Glomerular visceral epithelial cell (primary cell): Measurements from ENCODE around the gene RSPRY1.
A peak's percentile ranks its signal among the peaks of the same experiment; 100 is the strongest.
"Not testable (repeated sequence)": the region's sequence is repeated elsewhere in the genome, so short reads cannot be mapped to it uniquely, and the experiment has no call there.

ENCODE experiments used
- DNase-seq: peaks from one replicate; pipeline ENCODE4 v3.0.0-alpha.2; 2016; ENCODE audit errors: extremely low spot score

Gene RSPRY1

DNA sequence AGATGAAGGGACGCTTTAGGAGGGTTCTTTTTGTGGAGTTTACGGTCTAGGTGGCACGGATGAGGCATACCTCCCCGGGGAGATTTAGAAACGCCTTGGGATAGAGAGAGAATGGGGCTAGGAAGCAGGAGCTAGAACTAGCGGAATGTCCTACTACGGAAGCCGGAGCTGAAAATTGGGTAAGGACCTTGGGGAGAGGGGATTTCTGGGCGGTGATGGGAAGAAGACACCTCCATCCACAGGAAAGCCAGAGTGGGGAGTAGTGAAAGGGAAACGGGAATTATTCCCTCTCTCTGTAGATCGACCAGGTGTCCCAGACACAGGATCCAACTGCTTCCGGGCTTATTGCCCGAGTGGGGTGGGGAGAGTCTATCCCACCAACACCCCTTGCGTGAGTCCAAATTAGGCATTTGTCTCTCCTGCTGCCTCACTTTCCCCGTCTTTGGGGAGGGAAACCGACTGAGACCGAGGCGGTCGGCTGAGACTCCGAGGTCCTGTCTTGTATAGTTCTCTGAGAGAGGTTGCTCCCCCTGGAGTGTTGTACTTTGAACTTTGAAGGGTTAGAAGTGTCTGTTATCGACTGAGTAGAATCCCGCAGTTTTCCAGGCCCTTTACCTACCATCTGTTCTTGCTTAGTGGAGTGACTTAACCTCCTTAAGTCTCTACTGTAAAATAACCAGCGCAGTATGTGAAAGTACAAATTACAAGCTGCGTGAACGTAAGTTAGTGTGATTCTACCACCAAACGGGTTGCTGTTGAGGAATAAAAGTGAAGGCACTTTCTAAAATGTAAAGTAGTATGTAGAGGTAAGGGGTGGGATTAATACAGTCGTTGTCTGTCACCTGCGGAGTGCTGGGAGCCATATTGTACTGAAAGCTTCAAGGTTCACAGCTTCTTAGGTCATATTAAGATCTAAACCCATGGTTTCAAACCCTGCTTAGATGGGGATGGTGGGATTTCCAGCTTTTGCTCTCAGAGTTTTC is 1.0 kb downstream of the RSPRY1 start:
- peak; percentile 28 for DNase-seq

- DNase-seq: not testable (repeated sequence)
Observed at GRCh38 chr16:57187902-57188710, 2.0 kb downstream of the RSPRY1 start.

GRCh38 chr16:57188711-57189002 is 2.5 kb downstream of the RSPRY1 start:
- no peak for DNase-seq

DNA sequence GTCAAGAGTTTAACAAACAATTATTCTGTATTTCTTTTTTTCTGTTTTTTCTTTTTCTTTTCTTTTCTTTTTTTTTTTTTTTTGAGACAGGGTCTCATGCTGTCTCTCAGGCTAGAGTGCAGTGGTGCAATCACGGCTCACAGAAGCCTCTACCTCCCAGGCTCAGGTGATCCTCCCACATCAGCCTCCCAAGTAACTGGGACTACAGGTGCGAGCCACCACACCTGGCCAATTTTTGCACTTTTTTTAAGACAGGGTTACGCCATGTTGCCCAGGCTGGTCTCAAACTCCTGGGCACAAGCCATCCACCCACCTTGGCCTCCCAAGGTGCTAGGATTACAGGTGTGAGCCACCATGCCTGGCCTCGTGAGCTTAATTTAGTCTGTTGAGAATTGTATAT is 3.4 kb downstream of the RSPRY1 start:
- DNase-seq: not testable (repeated sequence)

DNA sequence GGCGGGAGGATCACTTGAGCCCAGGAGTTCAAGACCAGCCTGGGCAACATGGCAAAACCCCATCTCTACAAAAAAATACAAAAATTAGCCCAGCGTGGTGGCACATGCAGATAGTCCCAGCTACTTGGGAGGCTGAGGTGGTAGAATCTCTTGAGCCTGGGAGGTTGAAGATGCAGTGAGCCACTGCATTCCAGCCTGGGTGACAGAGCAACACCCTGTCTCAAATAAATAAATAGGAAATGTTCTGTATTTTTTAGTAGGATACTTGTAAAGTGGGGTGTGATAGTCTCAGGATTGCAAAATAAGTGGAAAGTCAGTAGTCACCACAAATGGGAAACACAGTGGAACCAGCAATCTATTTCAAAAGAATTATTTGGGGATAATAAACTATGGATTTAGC is 4.0 kb downstream of the RSPRY1 start:
- no peak for DNase-seq

DNA sequence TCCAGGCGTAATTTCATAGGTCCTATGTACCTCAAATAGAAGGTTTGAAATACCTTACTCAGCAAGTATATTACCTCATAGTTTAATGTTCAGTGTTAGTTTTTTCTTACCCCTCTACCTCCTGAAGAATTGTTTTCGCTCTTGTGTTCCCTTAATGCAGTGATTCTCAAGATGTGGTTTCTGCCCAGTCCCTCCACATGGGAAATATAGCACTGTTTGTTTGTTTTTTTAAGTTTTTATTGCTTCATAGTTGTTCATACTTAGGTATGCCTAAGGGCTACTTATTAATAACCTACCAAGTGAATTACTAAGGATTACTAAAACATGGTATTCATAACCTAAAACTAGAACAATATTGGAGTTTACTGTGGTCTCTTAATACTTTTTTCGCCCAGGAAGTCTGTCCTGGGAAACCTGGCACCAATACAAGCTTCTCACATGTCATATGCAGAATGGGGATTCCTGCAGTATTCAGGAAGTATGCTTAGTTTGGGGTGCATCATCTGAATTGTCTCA is 5.0 kb downstream of the RSPRY1 start:
- DNase-seq: peak; percentile 30

DNA sequence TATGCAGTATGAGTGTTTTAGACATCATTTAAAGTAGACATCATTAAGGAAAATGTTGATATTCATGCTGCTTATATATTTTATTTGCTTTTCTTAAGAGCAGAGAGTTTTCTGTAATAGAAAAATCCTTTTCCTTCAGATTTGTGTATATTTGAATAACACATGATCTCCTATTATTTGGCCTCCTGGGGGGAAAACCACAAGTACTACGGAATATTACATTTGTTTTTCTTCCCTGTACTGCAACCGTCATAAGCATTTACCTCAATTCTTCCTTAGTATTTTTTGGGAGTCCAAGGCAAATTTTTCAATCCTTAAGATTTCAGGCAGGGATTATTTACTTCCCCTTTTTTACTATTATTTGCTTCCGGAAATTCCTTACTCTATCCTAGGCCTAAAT is 6.0 kb downstream of the RSPRY1 start:
- no peak for DNase-seq

GRCh38 chr16:57192720-57193486 is 6.8 kb downstream of the RSPRY1 start:
- DNase-seq: peak; percentile 45

DNA sequence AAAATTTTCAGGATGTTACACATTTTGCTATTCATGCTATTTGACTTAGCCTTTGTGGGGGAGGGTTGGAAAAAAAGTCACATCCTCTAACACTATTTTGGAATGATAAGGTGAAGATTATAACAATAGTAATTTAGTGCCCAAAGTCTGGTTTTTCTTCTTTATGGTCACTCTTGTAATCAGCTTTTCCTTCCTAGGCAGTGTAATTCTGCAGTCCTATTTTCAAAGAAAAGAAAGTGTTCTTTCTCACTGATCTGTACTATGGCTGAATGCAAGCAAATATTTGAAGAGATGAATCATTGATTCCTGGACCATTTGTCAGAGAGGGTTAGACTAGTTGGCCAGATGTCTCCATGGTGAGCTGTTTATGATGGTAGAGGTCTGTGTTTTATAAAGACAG is 8.4 kb downstream of the RSPRY1 start:
- peak; percentile 77 for DNase-seq

- no peak for DNase-seq
Observed at GRCh38 chr16:57196286-57196685, 10.2 kb downstream of the RSPRY1 start.

- DNase-seq: no peak
Observed at GRCh38 chr16:57196753-57197152, 10.6 kb downstream of the RSPRY1 start.

DNA sequence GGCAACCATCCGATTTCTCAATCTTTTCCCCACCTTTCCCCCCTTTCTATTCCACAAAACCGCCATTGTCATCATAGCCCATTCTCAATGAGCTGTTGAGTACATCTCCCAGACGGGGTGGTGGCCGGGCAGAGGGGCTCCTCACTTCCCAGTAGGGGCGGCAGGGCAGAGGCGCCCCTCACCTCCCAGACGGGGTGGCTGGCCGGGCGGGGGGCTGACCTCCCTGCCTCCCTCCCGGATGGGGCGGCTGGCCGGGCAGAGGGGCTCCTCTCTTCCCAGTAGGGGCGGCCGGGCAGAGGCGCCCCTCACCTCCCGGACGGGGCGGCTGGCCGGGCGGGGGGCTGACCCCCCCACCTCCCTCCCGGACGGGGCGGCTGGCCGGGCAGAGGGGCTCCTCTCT is 14.2 kb downstream of the RSPRY1 start:
- DNase-seq: not testable (repeated sequence)

DNA sequence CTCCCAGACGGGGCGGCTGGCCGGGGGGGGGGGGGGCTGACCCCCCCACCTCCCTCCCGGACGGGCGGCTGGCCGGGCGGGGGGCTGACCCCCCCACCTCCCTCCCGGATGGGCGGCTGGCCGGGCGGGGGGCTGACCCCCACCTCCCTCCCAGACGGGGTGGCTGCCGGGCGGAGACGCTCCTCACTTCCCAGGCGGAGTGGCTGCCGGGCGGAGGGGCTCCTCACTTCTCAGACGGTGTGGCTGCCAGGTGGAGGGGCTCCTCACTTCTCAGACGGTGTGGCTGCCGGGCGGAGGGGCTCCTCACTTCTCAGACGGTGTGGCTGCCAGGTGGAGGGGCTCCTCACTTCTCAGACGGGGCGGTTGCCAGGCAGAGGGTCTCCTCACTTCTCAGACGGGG is 14.8 kb downstream of the RSPRY1 start:
- DNase-seq: not testable (repeated sequence)

GRCh38 chr16:57202095-57202886 is 16.2 kb downstream of the RSPRY1 start:
- no peak for DNase-seq

- DNase-seq: no peak
Observed at GRCh38 chr16:57203451-57203850, 17.3 kb downstream of the RSPRY1 start.

GRCh38 chr16:57204675-57205074 is 18.5 kb downstream of the RSPRY1 start:
- DNase-seq: no peak

GRCh38 chr16:57208926-57209325 is 22.8 kb downstream of the RSPRY1 start:
- DNase-seq: no peak

GRCh38 chr16:57209780-57210179 is 23.7 kb downstream of the RSPRY1 start:
- DNase-seq: no peak

DNA sequence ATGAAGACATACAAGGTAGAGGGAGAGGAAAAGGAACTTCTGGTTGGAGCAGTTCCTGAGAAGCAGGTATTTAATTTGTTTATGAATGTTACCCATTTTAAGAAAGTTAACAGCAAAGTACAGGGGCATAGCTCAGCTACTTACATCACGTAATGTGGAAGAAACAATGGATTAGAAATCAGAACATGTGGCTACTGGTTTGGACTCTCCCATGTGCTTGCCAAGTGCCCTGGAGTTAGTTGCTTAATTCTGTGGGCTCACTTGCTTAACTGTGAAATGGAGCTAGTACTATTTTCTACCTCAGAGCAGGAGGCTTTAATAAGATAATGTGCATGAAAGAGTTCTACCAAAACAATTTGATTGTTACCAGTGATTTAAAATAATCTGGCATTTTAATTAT is 27.3 kb downstream of the RSPRY1 start:
- DNase-seq: no peak

GRCh38 chr16:57216968-57217367 is 30.8 kb downstream of the RSPRY1 start:
- no peak for DNase-seq

- no peak for DNase-seq
Observed at GRCh38 chr16:57223057-57223456, 36.9 kb downstream of the RSPRY1 start.
